Loucy (cell line): ENCODE results near the gene CAMK1D.

Experiments used
- CTCF ChIP-seq: fragments of 200-600 bp; sonication (generic); conservative IDR thresholded peaks from 2 replicates; pipeline ENCODE4 v1.5.1; 2014; ENCODE audit warnings: mild to moderate bottlenecking, antibody characterized with exemption, low read length
- EZH2phosphoT487 ChIP-seq: fragments of 200-600 bp; IDR thresholded peaks from 2 replicates; pipeline ENCODE4 v1.6.1; 2018; ENCODE audit warnings: antibody characterized with exemption, mild to moderate bottlenecking, moderate library complexity, borderline replicate concordance

GRCh38 chr10:12771981-12772760 is 422.8 kb downstream of the CAMK1D start:
- no peak for TF ChIP-seq CTCF
- TF ChIP-seq EZH2phosphoT487, result no peak
